ENCODE results near the gene OGFOD3. TPM values are rescaled to one million over a fixed set of nuclear protein-coding genes. Genes with fewer than 3 reads are reported as not detected.

Gene OGFOD3
- total and polyA plus RNA-seq, 2 experiments from 2014 or later, result 9.6 to 24.6 TPM

DNA sequence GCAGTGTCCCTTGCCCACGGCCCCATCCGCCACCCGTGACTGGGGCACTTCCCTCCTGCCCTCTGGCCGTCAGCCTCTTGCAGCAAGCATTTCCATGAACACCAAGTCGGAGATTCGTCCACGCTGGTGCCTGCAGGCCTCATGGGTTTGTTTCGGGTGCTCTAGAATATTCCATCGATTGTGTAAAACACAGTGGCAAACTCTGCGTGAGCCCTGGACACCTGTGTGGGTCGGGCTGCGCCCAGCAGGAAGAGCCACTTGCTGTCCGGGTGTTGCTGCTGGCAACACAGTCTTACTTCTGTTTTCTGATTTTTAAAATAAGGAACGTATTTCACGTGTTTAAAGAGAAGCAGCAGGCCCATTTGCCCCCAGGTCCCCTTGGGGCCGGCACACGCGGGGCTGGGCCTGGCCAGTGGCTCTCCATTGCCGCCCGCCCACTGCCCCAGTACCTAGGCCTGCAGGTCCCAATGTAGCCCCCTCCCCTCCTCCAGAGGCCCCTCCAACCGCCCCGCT, 22.1 kb upstream of the OGFOD3 start:
- Mint-ChIP-seq H3K27me3 (ENCODE audit: insufficient read depth, low read depth, poor library complexity) (peaks cover 15% of the 10 kb centered on the region), H3K36me3 (ENCODE audit: low read depth) (peaks cover 15% of the 10 kb centered on the region), H3K9me3 (no peaks in the 10 kb centered on the region), H3K4me1 (peaks cover 15% of the 10 kb centered on the region), H3K4me3 (no peak overlapping the region; the same call in 2 of the 3 replicates), H3K27ac (peak overlapping the region; percentile 51)
- Histone ChIP-seq H3K36me3 (ENCODE audit: insufficient read depth) (no peaks in the 10 kb centered on the region), H2AFZ (no peak overlapping the region), H3K4me2 (no peak overlapping the region; the same call in 1 of the 2 replicates), H3K79me2 (replicated peaks; ENCODE audit: insufficient read depth) (no peaks in the 10 kb centered on the region), H3K27ac (ENCODE audit: low read depth) (0 out of 2 replicates have a peak overlapping the region, but pooled peaks have one; percentile 74), H3F3A (replicated peaks; ENCODE audit: low read depth) (0 out of 2 replicates have a peak, but pooled peaks cover 3% of the 10 kb centered on the region), H4K20me1 (replicated peaks; ENCODE audit: insufficient read depth) (no peaks in the 10 kb centered on the region; the same call in 1 of the 2 replicates), H3K9me2 (ENCODE audit: insufficient read depth) (no peaks in the 10 kb centered on the region), H3K4me3 (no peak overlapping the region), H3K27me3 (ENCODE audit: insufficient read depth) (no peaks in the 10 kb centered on the region), H3K4me1 (ENCODE audit: insufficient read depth) (peaks cover 5% of the 10 kb centered on the region)
- DNase-seq (ENCODE audit: low spot score) (peak; percentile 31), ATAC-seq (peak; percentile 17)
- peak; percentile 29 for TF ChIP-seq POLR2AphosphoS5 (IDR thresholded peaks at IDR 0.05; ENCODE audit: low read depth)
- no peak for TF ChIP-seq CREB1 (CRISPR knock-in tag; IDR thresholded peaks at IDR 0.05; ENCODE audit: low read depth)

DNA sequence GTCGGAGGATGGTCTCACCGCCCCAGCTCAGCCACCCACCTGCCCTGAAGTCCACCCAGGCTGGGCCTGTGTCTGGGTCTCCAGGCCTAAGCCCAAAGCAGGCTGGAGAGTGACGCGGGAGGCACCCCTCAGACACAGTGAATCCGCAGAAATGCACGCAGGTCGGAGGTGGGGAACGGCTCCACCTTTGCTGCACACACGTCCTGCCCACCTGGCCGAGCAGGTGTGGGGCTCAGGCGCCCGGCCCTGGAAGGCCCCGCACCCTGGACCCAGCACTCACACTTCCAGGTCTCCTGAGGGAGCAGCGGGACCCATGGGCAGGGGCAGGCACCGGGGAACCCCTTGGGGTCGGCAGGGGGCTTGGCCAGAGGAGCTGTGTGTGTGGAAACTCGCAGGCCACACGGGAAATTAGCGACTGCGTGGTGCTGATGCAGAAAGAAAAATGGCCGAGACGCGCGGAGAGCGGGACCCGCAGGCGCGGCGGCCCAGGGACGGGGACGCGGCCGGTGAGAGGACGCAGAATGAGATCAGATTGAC, 21.5 kb upstream of the OGFOD3 start:
- Mint-ChIP-seq H3K27me3 (ENCODE audit: insufficient read depth, low read depth, poor library complexity) (peaks cover 19% of the 10 kb centered on the region), H3K9me3 (no peaks in the 10 kb centered on the region), H3K4me3 (no peak overlapping the region; the same call in 2 of the 3 replicates), H3K36me3 (ENCODE audit: low read depth) (peaks cover 15% of the 10 kb centered on the region), H3K4me1 (peaks cover 18% of the 10 kb centered on the region), H3K27ac (no peak overlapping the region)
- H2AFZ ChIP-seq, result no peak overlapping the region
- no peaks in the 10 kb centered on the region for H3K27me3 ChIP-seq (ENCODE audit: insufficient read depth)
- no peaks in the 10 kb centered on the region for H3K9me2 ChIP-seq (ENCODE audit: insufficient read depth)
- H3K79me2 ChIP-seq (replicated peaks; ENCODE audit: insufficient read depth), result no peaks in the 10 kb centered on the region
- 0 out of 2 replicates have a peak, but pooled peaks cover 3% of the 10 kb centered on the region for H3F3A ChIP-seq (replicated peaks; ENCODE audit: low read depth)
- H4K20me1 ChIP-seq (replicated peaks; ENCODE audit: insufficient read depth), result no peaks in the 10 kb centered on the region; the same call in 1 of the 2 replicates
- no peak overlapping the region for H3K4me2 ChIP-seq
- no peak overlapping the region for H3K4me3 ChIP-seq
- H3K4me1 ChIP-seq (ENCODE audit: insufficient read depth), result peaks cover 5% of the 10 kb centered on the region
- ATAC-seq (peak; percentile 7), DNase-seq (ENCODE audit: low spot score) (no peak)
- no peak overlapping the region for H3K27ac ChIP-seq (ENCODE audit: low read depth)
- no peaks in the 10 kb centered on the region for H3K36me3 ChIP-seq (ENCODE audit: insufficient read depth)
- no peak for TF ChIP-seq EZH2 (IDR thresholded peaks at IDR 0.05; ENCODE audit: low read depth, unreplicated experiment)
- TF ChIP-seq STAT1 (IDR thresholded peaks at IDR 0.05; ENCODE audit: unreplicated experiment), result no peak
- no peak for TF ChIP-seq CREB1 (CRISPR knock-in tag; IDR thresholded peaks at IDR 0.05; ENCODE audit: low read depth)
- TF ChIP-seq CTCF (conservative IDR thresholded peaks at IDR 0.05; ENCODE audit: low read depth in 2 of 2), result no peak
- TF ChIP-seq, protein P1, sequence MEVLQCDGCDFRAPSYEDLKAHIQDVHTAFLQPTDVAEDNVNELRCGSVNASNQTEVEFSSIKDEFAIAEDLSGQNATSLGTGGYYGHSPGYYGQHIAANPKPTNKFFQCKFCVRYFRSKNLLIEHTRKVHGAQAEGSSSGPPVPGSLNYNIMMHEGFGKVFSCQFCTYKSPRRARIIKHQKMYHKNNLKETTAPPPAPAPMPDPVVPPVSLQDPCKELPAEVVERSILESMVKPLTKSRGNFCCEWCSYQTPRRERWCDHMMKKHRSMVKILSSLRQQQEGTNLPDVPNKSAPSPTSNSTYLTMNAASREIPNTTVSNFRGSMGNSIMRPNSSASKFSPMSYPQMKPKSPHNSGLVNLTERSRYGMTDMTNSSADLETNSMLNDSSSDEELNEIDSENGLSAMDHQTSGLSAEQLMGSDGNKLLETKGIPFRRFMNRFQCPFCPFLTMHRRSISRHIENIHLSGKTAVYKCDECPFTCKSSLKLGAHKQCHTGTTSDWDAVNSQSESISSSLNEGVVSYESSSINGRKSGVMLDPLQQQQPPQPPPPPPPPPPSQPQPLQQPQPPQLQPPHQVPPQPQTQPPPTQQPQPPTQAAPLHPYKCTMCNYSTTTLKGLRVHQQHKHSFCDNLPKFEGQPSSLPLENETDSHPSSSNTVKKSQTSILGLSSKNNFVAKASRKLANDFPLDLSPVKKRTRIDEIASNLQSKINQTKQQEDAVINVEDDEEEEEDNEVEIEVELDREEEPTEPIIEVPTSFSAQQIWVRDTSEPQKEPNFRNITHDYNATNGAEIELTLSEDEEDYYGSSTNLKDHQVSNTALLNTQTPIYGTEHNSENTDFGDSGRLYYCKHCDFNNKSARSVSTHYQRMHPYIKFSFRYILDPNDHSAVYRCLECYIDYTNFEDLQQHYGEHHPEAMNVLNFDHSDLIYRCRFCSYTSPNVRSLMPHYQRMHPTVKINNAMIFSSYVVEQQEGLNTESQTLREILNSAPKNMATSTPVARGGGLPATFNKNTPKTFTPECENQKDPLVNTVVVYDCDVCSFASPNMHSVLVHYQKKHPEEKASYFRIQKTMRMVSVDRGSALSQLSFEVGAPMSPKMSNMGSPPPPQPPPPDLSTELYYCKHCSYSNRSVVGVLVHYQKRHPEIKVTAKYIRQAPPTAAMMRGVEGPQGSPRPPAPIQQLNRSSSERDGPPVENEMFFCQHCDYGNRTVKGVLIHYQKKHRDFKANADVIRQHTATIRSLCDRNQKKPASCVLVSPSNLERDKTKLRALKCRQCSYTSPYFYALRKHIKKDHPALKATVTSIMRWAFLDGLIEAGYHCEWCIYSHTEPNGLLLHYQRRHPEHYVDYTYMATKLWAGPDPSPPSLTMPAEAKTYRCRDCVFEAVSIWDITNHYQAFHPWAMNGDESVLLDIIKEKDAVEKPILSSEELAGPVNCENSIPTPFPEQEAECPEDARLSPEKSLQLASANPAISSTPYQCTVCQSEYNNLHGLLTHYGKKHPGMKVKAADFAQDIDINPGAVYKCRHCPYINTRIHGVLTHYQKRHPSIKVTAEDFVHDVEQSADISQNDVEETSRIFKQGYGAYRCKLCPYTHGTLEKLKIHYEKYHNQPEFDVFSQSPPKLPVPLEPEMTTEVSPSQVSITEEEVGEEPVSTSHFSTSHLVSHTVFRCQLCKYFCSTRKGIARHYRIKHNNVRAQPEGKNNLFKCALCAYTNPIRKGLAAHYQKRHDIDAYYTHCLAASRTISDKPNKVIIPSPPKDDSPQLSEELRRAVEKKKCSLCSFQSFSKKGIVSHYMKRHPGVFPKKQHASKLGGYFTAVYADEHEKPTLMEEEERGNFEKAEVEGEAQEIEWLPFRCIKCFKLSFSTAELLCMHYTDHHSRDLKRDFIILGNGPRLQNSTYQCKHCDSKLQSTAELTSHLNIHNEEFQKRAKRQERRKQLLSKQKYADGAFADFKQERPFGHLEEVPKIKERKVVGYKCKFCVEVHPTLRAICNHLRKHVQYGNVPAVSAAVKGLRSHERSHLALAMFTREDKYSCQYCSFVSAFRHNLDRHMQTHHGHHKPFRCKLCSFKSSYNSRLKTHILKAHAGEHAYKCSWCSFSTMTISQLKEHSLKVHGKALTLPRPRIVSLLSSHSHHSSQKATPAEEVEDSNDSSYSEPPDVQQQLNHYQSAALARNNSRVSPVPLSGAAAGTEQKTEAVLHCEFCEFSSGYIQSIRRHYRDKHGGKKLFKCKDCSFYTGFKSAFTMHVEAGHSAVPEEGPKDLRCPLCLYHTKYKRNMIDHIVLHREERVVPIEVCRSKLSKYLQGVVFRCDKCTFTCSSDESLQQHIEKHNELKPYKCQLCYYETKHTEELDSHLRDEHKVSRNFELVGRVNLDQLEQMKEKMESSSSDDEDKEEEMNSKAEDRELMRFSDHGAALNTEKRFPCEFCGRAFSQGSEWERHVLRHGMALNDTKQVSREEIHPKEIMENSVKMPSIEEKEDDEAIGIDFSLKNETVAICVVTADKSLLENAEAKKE (CRISPR knock-in tag; IDR thresholded peaks at IDR 0.05), result no peak
- no peak for TF ChIP-seq JUNB (IDR thresholded peaks at IDR 0.05; ENCODE audit: unreplicated experiment)
- TF ChIP-seq NANOG (IDR thresholded peaks at IDR 0.05; ENCODE audit: borderline replicate concordance), result no peak
- no peak for TF ChIP-seq POLR2AphosphoS5 (IDR thresholded peaks at IDR 0.05; ENCODE audit: low read depth)
- no peak for TF ChIP-seq ZNF114 (CRISPR knock-in tag; IDR thresholded peaks at IDR 0.05)
- no peak for TF ChIP-seq ZNF331 (CRISPR knock-in tag; IDR thresholded peaks at IDR 0.05; ENCODE audit: low read depth)
- TF ChIP-seq EZH2phosphoT487 (IDR thresholded peaks at IDR 0.05; ENCODE audit: unreplicated experiment), result no peak
- no peak for TF ChIP-seq ETS1 (IDR thresholded peaks at IDR 0.05)
